Stomach (tissue), 9 donors: ENCODE measurements around the gene SVIL. TPM values are rescaled to one million over a fixed set of nuclear protein-coding genes. Genes with fewer than 3 reads are reported as not detected.
A peak's percentile ranks its signal among the peaks of the same experiment; 100 is the strongest.
"Not testable (repeated sequence)": the region's sequence is repeated elsewhere in the genome, so short reads cannot be mapped to it uniquely, and the experiment has no call there.

ENCODE experiments used
- DNase-seq, 2 donors: peaks; one replicate each; pipeline versions ENCODE4 v3.0.0 to v3.0.0-alpha.2; 2013 to 2019
- H3K27ac ChIP-seq, 5 donors: fragments of 200-600 bp in 4 of 5; sonication (generic) in 4 of 5; one replicate each; pipeline ENCODE4 v1.5.1; 2013 to 2019; ENCODE audit warnings: mild to moderate bottlenecking in 1 of 5, moderate library complexity in 1 of 5
- H3K27me3 ChIP-seq, 3 donors: fragments of 200-600 bp; sonication (generic); one replicate each; pipeline ENCODE4 v1.5.1; 2017 to 2019; ENCODE audit warnings: mixed run types in 1 of 3
- H3K36me3 ChIP-seq, 4 donors: fragments of 200-600 bp; sonication (generic); 1 replicate in 3 of 4; 2 replicates in 1 of 4; pipeline ENCODE4 v1.5.1; 2016 to 2019
- H3K4me1 ChIP-seq, 4 donors: fragments of 200-600 bp; sonication (generic); one replicate each; pipeline ENCODE4 v1.5.1; 2016 to 2019
- H3K4me3 ChIP-seq, 4 donors: fragments of 200-600 bp; sonication (generic) in 3 of 4; one replicate each; pipeline ENCODE4 v1.5.1; 2016 to 2019; ENCODE audit warnings: mild to moderate bottlenecking in 1 of 4
- H3K9me3 ChIP-seq, 4 donors: fragments of 200-600 bp; sonication (generic); one replicate each; pipeline ENCODE4 v1.5.1; 2016 to 2019
- EP300 ChIP-seq: sonication (generic); formaldehyde crosslinking; IDR thresholded peaks from one replicate; pipeline ENCODE4 v1.6.1; 2017; ENCODE audit warnings: antibody characterized with exemption
- POLR2A ChIP-seq, 4 donors: fragments of 450-650 bp; IDR thresholded peaks; one replicate each; pipeline ENCODE4 v1.6.1; 2016; ENCODE audit warnings: antibody characterized with exemption in 4 of 4, control low read depth in 2 of 4, mild to moderate bottlenecking in 1 of 4, moderate library complexity in 1 of 4
- POLR2AphosphoS5 ChIP-seq, 3 donors: sonication (generic); formaldehyde crosslinking; IDR thresholded peaks; one replicate each; pipeline ENCODE4 v1.6.1; 2016; ENCODE audit warnings: antibody characterized with exemption in 3 of 3
- WGBS, 5 donors: extraction: QIAGEN DNeasy Blood & Tissue Kit in 3 of 5; methylation state at CpG; one replicate each; pipeline versions ENCODE4 v1.1.5 to v1.1.7; 2013 to 2018; 5-methylcytosine and 5-hydroxymethylcytosine counted together
- intact Hi-C: fragments of 100-400 bp; cut with DNase I; formaldehyde crosslinking; loops from one replicate; pipeline ENCODE4 v1.15.1; 2023; ENCODE audit warnings: low total_unique reads
- polyA plus RNA-seq, 3 donors: library from polyadenylated mRNA; stranded (reverse); fragments of 200-250 nt; gene quantifications; one replicate each; pipeline ENCODE4 v1.2.3, GENCODE V29; 2013
- total RNA-seq, 5 donors: library from RNA; depleted of rRNA; stranded (reverse); fragments of >200 nt; gene quantifications; one replicate each; pipeline versions ENCODE4 v1.1.0 to v1.2.3, GENCODE V29; 2014 to 2016
- TF ChIP-seq, protein P1 (sequence below), 7 experiments: fragments of 450-650 bp in 4 of 7; fragments of 200-600 bp in 3 of 7; sonication (generic) in 3 of 7; IDR thresholded peaks; one replicate each; pipeline ENCODE4 v1.5.1; 2016 to 2019; ENCODE audit warnings: antibody characterized with exemption in 7 of 7, control low read depth in 2 of 7, mild to moderate bottlenecking in 1 of 7
- donor health status: healthy with polysubstance abuse.
- donor health status: Bipolar disorder and iron deficiency.
- donor health status: healthy.

The SVIL gene
- total and polyA plus RNA-seq, 8 donors = 6.8 to 400 (median 112) TPM

DNA sequence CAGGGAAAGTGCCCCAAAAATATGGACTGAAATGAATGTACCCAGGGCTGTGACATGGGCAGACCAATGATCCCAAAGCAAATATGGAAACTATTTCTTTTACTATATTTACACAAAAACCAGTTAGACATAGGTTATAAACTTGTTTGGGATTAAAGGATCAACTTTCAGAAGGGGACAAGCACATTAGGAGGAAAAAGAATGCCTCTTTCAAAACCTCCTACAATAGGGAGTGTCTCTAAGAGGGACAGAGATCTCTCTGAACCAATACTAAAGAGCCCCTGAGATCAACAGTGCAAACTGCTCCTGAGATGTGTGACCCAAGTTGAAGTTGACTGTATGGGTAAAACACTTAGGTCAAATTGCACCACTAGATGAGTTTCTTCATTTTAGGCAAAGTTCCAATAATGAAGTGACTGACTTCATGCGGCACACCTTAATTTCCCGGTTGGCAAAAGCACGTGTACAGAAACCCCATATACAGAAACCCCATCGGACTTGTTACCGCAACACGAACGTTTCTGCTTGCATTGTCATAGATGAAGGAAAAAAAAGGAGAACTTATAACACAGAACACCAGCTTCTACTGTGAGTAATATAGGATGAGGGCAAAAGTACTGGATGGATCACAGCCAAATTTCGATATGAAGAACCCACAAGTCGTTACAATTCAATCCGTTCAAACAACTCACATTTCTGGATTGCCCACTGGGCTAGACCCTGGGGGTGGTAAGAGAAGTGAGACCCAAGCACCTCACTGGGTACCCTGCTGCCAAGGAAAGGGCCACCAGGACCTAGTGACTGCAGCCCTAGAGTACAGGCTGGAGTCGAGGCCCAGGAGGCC lies 4.3 kb downstream of the SVIL start:
- Histone ChIP-seq H3K36me3 (no peaks in the 10 kb centered on the region), H3K27me3 (no peaks in the 10 kb centered on the region), H3K4me1 (peaks cover 28 to 53% (median 42%) of the 10 kb centered on the region in 4 donors), H3K27ac (peak overlapping the region in 4 of 5 donors; percentile 64 to 90 (median 80)), H3K9me3 (no peaks in the 10 kb centered on the region), H3K4me3 (peak overlapping the region in 3 of 4 donors; percentile 2 to 34 (median 17))
- peak in 1 of 2 donors; percentile 51 for DNase-seq
- intact Hi-C loops = no loop called here
- 38 to 48% (median 42%) methylated on average over 11 of the region's 11 CpGs for WGBS, 5 donors
- TF ChIP-seq, protein P1, sequence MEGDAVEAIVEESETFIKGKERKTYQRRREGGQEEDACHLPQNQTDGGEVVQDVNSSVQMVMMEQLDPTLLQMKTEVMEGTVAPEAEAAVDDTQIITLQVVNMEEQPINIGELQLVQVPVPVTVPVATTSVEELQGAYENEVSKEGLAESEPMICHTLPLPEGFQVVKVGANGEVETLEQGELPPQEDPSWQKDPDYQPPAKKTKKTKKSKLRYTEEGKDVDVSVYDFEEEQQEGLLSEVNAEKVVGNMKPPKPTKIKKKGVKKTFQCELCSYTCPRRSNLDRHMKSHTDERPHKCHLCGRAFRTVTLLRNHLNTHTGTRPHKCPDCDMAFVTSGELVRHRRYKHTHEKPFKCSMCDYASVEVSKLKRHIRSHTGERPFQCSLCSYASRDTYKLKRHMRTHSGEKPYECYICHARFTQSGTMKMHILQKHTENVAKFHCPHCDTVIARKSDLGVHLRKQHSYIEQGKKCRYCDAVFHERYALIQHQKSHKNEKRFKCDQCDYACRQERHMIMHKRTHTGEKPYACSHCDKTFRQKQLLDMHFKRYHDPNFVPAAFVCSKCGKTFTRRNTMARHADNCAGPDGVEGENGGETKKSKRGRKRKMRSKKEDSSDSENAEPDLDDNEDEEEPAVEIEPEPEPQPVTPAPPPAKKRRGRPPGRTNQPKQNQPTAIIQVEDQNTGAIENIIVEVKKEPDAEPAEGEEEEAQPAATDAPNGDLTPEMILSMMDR (IDR thresholded peaks at IDR 0.05) = no peak
- TF ChIP-seq POLR2AphosphoS5 (IDR thresholded peaks at IDR 0.05) = peak in 1 of 3 donors; percentile 4
- TF ChIP-seq POLR2A (IDR thresholded peaks at IDR 0.05) = no peak
- no peak for TF ChIP-seq EP300

DNA sequence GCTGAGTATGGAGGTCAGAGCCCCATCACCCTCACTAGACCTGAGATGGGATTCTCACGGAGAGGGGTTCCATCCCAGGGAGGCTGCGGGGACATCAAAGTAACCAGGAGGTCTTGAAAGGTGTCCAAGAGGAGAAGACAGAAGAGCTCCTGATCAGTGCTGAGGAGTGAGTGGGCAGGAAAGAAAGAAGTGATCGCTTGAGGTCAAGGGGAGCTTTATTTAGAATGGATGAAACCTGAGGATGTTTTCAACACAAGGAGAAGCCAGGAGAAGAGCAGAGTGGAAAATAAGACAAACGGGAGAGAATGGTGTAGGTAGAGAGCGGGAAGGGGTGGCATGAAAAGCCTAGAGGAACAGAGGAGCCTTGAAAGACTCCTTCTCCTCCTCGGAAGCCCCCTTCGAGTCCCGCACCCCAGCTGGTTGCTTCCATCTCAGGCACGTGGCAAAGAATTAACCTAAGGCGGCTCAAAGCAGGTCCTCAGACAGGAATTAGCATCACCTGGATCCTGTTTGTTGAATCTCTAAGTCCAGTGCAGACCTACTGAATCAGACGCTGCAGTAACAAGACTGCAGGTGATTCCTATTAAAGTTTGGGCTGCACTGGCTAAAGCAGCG lies 5.8 kb downstream of the SVIL start:
- no peak for DNase-seq
- TF ChIP-seq POLR2AphosphoS5 (IDR thresholded peaks at IDR 0.05) = no peak
- TF ChIP-seq POLR2A (IDR thresholded peaks at IDR 0.05) = no peak
- no peak for TF ChIP-seq EP300
- TF ChIP-seq, protein P1 (IDR thresholded peaks at IDR 0.05) = no peak
- no peaks in the 10 kb centered on the region for H3K36me3 ChIP-seq
- peaks cover 24 to 48% (median 37%) of the 10 kb centered on the region in 4 donors for H3K4me1 ChIP-seq
- H3K27ac ChIP-seq = peak overlapping the region in 4 of 5 donors; percentile 16 to 90 (median 64)
- no peaks in the 10 kb centered on the region for H3K27me3 ChIP-seq
- intact Hi-C loops = no loop called here
- H3K9me3 ChIP-seq = no peaks in the 10 kb centered on the region
- WGBS, 5 donors = 81 to 92% (median 88%) methylated on average over 12 of the region's 12 CpGs
- H3K4me3 ChIP-seq = no peak overlapping the region

DNA sequence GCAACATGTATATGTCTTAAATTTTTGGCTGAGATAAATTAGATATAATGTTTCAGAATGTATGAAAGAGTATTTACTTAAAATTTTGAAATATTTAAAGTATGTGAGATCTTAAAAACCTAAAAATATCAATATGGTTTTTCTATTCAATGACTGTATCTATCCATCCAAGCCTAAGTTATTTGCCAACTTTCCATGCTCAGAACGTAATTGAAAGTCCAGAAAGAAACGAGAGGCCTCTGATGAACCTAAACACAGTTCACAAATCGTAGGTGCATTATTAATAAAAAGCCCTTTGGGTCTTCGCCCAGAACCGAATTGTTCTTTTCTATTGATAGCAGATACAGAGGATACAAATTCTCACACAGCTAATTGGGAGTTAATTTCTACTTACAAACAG lies 6.5 kb downstream of the SVIL start:
- Histone ChIP-seq H3K4me3 (no peak overlapping the region), H3K27ac (peak overlapping the region in 3 of 5 donors; percentile 16 to 90 (median 85)), H3K9me3 (no peaks in the 10 kb centered on the region), H3K4me1 (peaks cover 24 to 48% (median 39%) of the 10 kb centered on the region in 4 donors), H3K36me3 (no peaks in the 10 kb centered on the region), H3K27me3 (no peaks in the 10 kb centered on the region)
- 39 to 55% (median 42%) methylated on average over 5 of the region's 5 CpGs for WGBS, 5 donors
- TF ChIP-seq EP300 = no peak
- TF ChIP-seq, protein P1 (IDR thresholded peaks at IDR 0.05) = no peak
- TF ChIP-seq POLR2A (IDR thresholded peaks at IDR 0.05) = no peak
- intact Hi-C loops = no loop called here
- no peak for DNase-seq

DNA sequence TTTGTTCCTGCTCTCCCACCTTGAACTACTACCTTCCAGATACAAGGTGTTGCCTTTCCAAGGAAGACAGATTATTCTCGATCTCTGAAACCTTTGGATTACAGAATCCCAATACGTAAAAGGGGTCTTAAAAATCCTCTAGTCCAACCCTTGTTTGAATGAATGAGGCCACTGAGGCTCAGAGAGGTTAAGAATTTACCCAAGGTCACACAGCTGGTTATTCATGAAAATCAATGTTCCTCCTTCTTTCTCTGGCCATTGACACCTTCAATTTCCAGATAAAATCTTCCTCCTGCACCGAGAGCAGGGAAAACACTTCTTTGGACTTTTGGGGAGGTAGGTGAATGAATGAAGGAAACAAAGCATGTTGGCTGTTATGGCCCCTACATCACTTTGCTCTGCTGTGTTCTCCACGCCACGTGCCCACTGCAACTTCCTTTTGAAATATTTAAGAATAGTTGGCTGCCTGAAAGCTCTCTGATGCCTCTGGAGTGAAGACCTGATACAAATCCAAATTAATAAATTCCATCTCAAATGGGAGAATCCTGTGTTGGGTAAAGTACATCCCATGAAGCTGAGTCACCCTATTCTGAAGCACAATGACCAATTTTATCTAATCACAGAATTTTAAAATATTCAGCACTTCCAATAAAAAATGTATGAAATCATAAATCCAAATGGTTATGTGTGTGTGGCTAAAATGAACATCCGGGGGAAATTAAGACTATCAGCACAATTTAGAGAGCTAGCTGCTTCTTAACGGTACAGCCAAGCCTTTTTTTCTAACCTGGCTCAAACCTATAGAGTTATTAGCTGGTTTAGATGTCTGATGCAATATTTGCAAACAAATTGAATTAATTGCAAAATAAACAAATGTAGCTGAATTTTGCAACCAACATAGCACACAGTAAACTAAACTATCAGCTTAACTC lies 7.3 kb downstream of the SVIL start:
- Histone ChIP-seq H3K4me3 (no peak overlapping the region), H3K27ac (peak overlapping the region in 3 of 5 donors; percentile 5 to 90 (median 16)), H3K4me1 (peaks cover 24 to 52% (median 43%) of the 10 kb centered on the region in 4 donors), H3K36me3 (no peaks in the 10 kb centered on the region), H3K9me3 (no peaks in the 10 kb centered on the region), H3K27me3 (no peaks in the 10 kb centered on the region)
- intact Hi-C loops = no loop called here
- no peak for DNase-seq
- 67 to 79% (median 76%) methylated on average over 7 of the region's 7 CpGs for WGBS, 5 donors
- TF ChIP-seq POLR2A (IDR thresholded peaks at IDR 0.05) = no peak
- TF ChIP-seq POLR2AphosphoS5 (IDR thresholded peaks at IDR 0.05) = no peak
- TF ChIP-seq, protein P1 (IDR thresholded peaks at IDR 0.05) = no peak
- no peak for TF ChIP-seq EP300

DNA sequence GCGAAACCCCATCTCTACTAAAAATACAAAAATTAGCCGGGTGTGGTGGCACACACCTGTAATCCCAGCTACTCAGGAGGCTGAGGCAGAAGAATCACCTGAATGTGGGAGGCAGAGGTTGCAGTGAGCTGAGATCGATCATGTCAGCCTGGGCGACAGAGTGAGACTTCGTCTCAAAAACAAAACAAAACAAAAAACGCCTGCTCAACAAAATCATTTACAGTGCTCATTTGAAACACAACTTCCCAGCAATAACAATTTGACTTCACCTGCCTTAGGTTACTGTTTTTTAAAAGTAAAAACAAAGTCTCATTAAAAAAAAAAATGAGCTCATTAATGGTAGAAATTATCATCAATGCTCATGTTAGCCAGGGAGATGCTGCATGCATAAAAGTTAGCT lies 10.4 kb downstream of the SVIL start:
- DNase-seq, H3K4me3 ChIP-seq, H3K27me3 ChIP-seq, intact Hi-C loops, H3K9me3 ChIP-seq, H3K36me3 ChIP-seq: not testable (repeated sequence)
- Histone ChIP-seq H3K4me1 (peaks cover 19 to 57% (median 34%) of the 10 kb centered on the region in 4 donors), H3K27ac (peak overlapping the region in 2 of 5 donors; percentile 45 to 90)
- 85 to 95% (median 94%) methylated on average over 6 of the region's 6 CpGs for WGBS, 5 donors
